ENCODE results near the gene TMEM30B.

The TMEM30B gene

GRCh38 chr14:61325166-61325565 lies 44.0 kb upstream of the TMEM30B start:
- DNase-seq: no peak
- peaks cover 0 to 3% (median 0%) of the 10 kb centered on the region in 4 experiments for H3K36me3 ChIP-seq (ENCODE audit: control insufficient read depth in 4 of 4, insufficient read depth in 4 of 4, low read length in 3 of 4)
- ChIA-PET CTCF (interaction anchor here (8.0 kb wide), 1 partner anchor 17 kb away, joined by 44 read pairs; no protein-coding TSS in a partner anchor), POLR2A (no interaction called here)
- H3K4me1 ChIP-seq (ENCODE audit: control extremely low read depth in 1 of 4, control insufficient read depth in 4 of 4, insufficient read depth in 4 of 4, low read length in 3 of 4): peaks cover 2 to 57% (median 34%) of the 10 kb centered on the region in 4 experiments
- H3K27ac ChIP-seq (ENCODE audit: insufficient read depth in 1 of 2, low read depth in 1 of 2, low read length in 2 of 2, poor library complexity in 1 of 2, severe bottlenecking in 2 of 2): no peak overlapping the region
- H3K27me3 ChIP-seq (replicated peaks in 2 of 5; ENCODE audit: control insufficient read depth in 4 of 5, insufficient read depth in 5 of 5, low read length in 4 of 5): no peaks in the 10 kb centered on the region
- H3K4me3 ChIP-seq (ENCODE audit: control insufficient read depth in 1 of 7, extremely low read depth in 1 of 7, insufficient read depth in 4 of 7, low read depth in 2 of 7, low read length in 6 of 7): no peak overlapping the region
- peaks cover 0 to 3% (median 0%) of the 10 kb centered on the region in 5 experiments for H3K9me3 ChIP-seq (ENCODE audit: control extremely low read depth in 1 of 5, control insufficient read depth in 4 of 5, insufficient read depth in 2 of 5, low read depth in 1 of 5, low read length in 4 of 5)
- no CpG with 5 or more reads among the region's 1 CpG for WGBS (ENCODE audit: insufficient coverage)

- Histone ChIP-seq H3K36me3 (ENCODE audit: control insufficient read depth in 4 of 4, insufficient read depth in 4 of 4, low read length in 3 of 4) (no peaks in the 10 kb centered on the region), H3K9me3 (ENCODE audit: control extremely low read depth in 1 of 5, control insufficient read depth in 4 of 5, insufficient read depth in 2 of 5, low read depth in 1 of 5, low read length in 4 of 5) (peaks cover 0 to 3% (median 0%) of the 10 kb centered on the region in 5 experiments), H3K4me1 (ENCODE audit: control extremely low read depth in 1 of 4, control insufficient read depth in 4 of 4, insufficient read depth in 4 of 4, low read length in 3 of 4) (peaks cover 2 to 51% (median 34%) of the 10 kb centered on the region in 4 experiments), H3K27ac (ENCODE audit: insufficient read depth in 1 of 2, low read depth in 1 of 2, low read length in 2 of 2, poor library complexity in 1 of 2, severe bottlenecking in 2 of 2) (no peak overlapping the region), H3K4me3 (ENCODE audit: control insufficient read depth in 1 of 7, extremely low read depth in 1 of 7, insufficient read depth in 4 of 7, low read depth in 2 of 7, low read length in 6 of 7) (peak overlapping the region in 5 of 7 experiments; percentile 57 to 98 (median 84)), H3K27me3 (replicated peaks in 2 of 5; ENCODE audit: control insufficient read depth in 4 of 5, insufficient read depth in 5 of 5, low read length in 4 of 5) (no peaks in the 10 kb centered on the region)
- ChIA-PET CTCF (interaction anchor here (1.4 to 8.0 kb wide), 3 partner anchors 16 to 35 kb away, joined by 3 to 44 read pairs (median 4); no protein-coding TSS in a partner anchor), POLR2A (no interaction called here)
- WGBS (ENCODE audit: insufficient coverage): 83% methylated on average over 3 of the region's 6 CpGs
- no peak for DNase-seq
These were observed 42.8 kb upstream of the TMEM30B start for GRCh38 chr14:61323970-61324369.

- peak overlapping the region; percentile 70 to 98 (median 84) for H3K4me3 ChIP-seq (ENCODE audit: control insufficient read depth in 1 of 7, extremely low read depth in 1 of 7, insufficient read depth in 4 of 7, low read depth in 2 of 7, low read length in 6 of 7)
- peak; percentile 34 to 64 (median 58) for DNase-seq
- ChIA-PET POLR2A (interaction anchor here (1.0 kb wide), 1 partner anchor 37 kb away, joined by 5 read pairs; no protein-coding TSS in a partner anchor), CTCF (interaction anchor here (0.6 to 8.0 kb wide), 8 partner anchors 15 to 133 kb away, joined by 3 to 44 read pairs (median 3); partner anchors contain the start of gene TMEM30B)
- WGBS (ENCODE audit: insufficient coverage): 1% methylated on average over 12 of the region's 13 CpGs
- no peaks in the 10 kb centered on the region for H3K27me3 ChIP-seq (replicated peaks in 2 of 5; ENCODE audit: control insufficient read depth in 4 of 5, insufficient read depth in 5 of 5, low read length in 4 of 5)
- peaks cover 2 to 53% (median 35%) of the 10 kb centered on the region in 4 experiments for H3K4me1 ChIP-seq (ENCODE audit: control extremely low read depth in 1 of 4, control insufficient read depth in 4 of 4, insufficient read depth in 4 of 4, low read length in 3 of 4)
- H3K36me3 ChIP-seq (ENCODE audit: control insufficient read depth in 4 of 4, insufficient read depth in 4 of 4, low read length in 3 of 4): no peaks in the 10 kb centered on the region
- peaks cover 0 to 3% (median 0%) of the 10 kb centered on the region in 5 experiments for H3K9me3 ChIP-seq (ENCODE audit: control extremely low read depth in 1 of 5, control insufficient read depth in 4 of 5, insufficient read depth in 2 of 5, low read depth in 1 of 5, low read length in 4 of 5)
- H3K27ac ChIP-seq (ENCODE audit: insufficient read depth in 1 of 2, low read depth in 1 of 2, low read length in 2 of 2, poor library complexity in 1 of 2, severe bottlenecking in 2 of 2): peak overlapping the region; percentile 61 to 72
These were observed 41.7 kb upstream of the TMEM30B start for GRCh38 chr14:61322799-61323290.

GRCh38 chr14:61322011-61322798 lies 41.1 kb upstream of the TMEM30B start:
- peak in 2 of 3 donors; percentile 46 to 58 for DNase-seq
- Histone ChIP-seq H3K27me3 (replicated peaks in 2 of 5; ENCODE audit: control insufficient read depth in 4 of 5, insufficient read depth in 5 of 5, low read length in 4 of 5) (no peaks in the 10 kb centered on the region), H3K4me1 (ENCODE audit: control extremely low read depth in 1 of 4, control insufficient read depth in 4 of 4, insufficient read depth in 4 of 4, low read length in 3 of 4) (peaks cover 2 to 52% (median 36%) of the 10 kb centered on the region in 4 experiments), H3K36me3 (ENCODE audit: control insufficient read depth in 4 of 4, insufficient read depth in 4 of 4, low read length in 3 of 4) (no peaks in the 10 kb centered on the region), H3K9me3 (ENCODE audit: control extremely low read depth in 1 of 5, control insufficient read depth in 4 of 5, insufficient read depth in 2 of 5, low read depth in 1 of 5, low read length in 4 of 5) (peaks cover 0 to 3% (median 0%) of the 10 kb centered on the region in 5 experiments), H3K4me3 (ENCODE audit: control insufficient read depth in 1 of 7, extremely low read depth in 1 of 7, insufficient read depth in 4 of 7, low read depth in 2 of 7, low read length in 6 of 7) (peak overlapping the region; percentile 70 to 98 (median 84)), H3K27ac (ENCODE audit: insufficient read depth in 1 of 2, low read depth in 1 of 2, low read length in 2 of 2, poor library complexity in 1 of 2, severe bottlenecking in 2 of 2) (peak overlapping the region; percentile 61 to 80)
- CTCF ChIA-PET: interaction anchor here (0.9 to 8.0 kb wide), 10 partner anchors 9 to 133 kb away, joined by 3 to 44 read pairs (median 3); partner anchors contain the start of gene TMEM30B
- under 1% methylated on average over 57 of the region's 63 CpGs for WGBS (ENCODE audit: insufficient coverage)
- POLR2A ChIA-PET: no interaction called here

- peak within 1 kb of the TSS; percentile 61 to 80 for H3K27ac ChIP-seq (ENCODE audit: insufficient read depth in 1 of 2, low read depth in 1 of 2, low read length in 2 of 2, poor library complexity in 1 of 2, severe bottlenecking in 2 of 2)
- WGBS (ENCODE audit: insufficient coverage): 0% methylated on average over 38 of the region's 66 CpGs
- H3K4me3 ChIP-seq (ENCODE audit: control insufficient read depth in 1 of 7, extremely low read depth in 1 of 7, insufficient read depth in 4 of 7, low read depth in 2 of 7, low read length in 6 of 7): peak within 1 kb of the TSS; percentile 70 to 98 (median 84)
- POLR2A ChIA-PET: no interaction called here
- no peaks in the 10 kb centered on the region for H3K27me3 ChIP-seq (replicated peaks in 2 of 5; ENCODE audit: control insufficient read depth in 4 of 5, insufficient read depth in 5 of 5, low read length in 4 of 5)
- CTCF ChIA-PET: interaction anchor here (0.9 to 8.0 kb wide), 7 partner anchors 8 to 134 kb away, joined by 3 to 44 read pairs (median 3); partner anchors contain the start of gene TMEM30B
- H3K4me1 ChIP-seq (ENCODE audit: control extremely low read depth in 1 of 4, control insufficient read depth in 4 of 4, insufficient read depth in 4 of 4, low read length in 3 of 4): peaks cover 0 to 52% (median 39%) of the 10 kb centered on the region in 4 experiments
- H3K9me3 ChIP-seq (ENCODE audit: control extremely low read depth in 1 of 5, control insufficient read depth in 4 of 5, insufficient read depth in 2 of 5, low read depth in 1 of 5, low read length in 4 of 5): peaks cover 0 to 3% (median 0%) of the 10 kb centered on the region in 5 experiments
- H3K36me3 ChIP-seq (ENCODE audit: control insufficient read depth in 4 of 4, insufficient read depth in 4 of 4, low read length in 3 of 4): no peaks in the 10 kb centered on the region
- DNase-seq: peak; percentile 89 to 96 (median 94)
These were observed 40.4 kb upstream of the TMEM30B start, which contains the start of gene PRKCH for GRCh38 chr14:61321385-61322010. TSS of gene PRKCH (plus strand) at chr14:61321579. CDS start at chr14:61322102, 523 bp downstream.

DNA sequence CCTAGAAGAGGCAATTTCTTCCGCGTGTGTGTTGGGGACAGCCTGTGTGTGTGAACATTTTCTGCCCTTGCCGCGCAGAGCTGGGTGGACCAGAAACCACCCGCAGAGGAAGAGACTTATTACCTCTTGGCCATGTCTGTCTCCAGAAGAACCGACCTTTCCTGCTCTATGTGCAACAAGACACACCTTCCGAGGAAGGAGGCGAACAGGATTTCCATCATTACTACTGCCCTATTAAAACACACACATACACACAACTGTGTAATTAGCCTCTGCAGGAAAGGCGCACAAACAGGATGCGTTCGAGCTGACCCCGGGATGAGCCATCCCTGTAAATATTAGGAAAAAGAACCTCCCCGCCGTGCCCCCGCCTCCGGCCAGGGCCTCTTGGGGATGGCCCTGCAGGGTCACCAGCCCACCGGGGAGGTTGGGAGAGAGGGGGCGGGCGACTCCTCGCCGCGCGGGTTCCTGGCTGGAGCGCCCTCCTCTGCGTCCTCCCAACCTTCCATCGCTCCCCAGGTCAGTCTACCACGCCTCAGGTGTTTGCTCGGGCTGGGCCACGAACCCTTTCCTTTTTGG lies 39.8 kb upstream of the TMEM30B start:
- H3K4me1 ChIP-seq (ENCODE audit: control extremely low read depth in 1 of 4, control insufficient read depth in 4 of 4, insufficient read depth in 4 of 4, low read length in 3 of 4): peaks cover 0 to 49% (median 39%) of the 10 kb centered on the region in 4 experiments
- 70% methylated on average over 11 of the region's 29 CpGs for WGBS (ENCODE audit: insufficient coverage)
- CTCF ChIA-PET: interaction anchor here (0.9 to 8.0 kb wide), 5 partner anchors 8 to 135 kb away, joined by 3 to 44 read pairs (median 4); no protein-coding TSS in a partner anchor
- H3K4me3 ChIP-seq (ENCODE audit: control insufficient read depth in 1 of 7, extremely low read depth in 1 of 7, insufficient read depth in 4 of 7, low read depth in 2 of 7, low read length in 6 of 7): peak overlapping the region; percentile 70 to 98 (median 84)
- POLR2A ChIA-PET: no interaction called here
- peak in 1 of 3 donors; percentile 38 for DNase-seq
- H3K9me3 ChIP-seq (ENCODE audit: control extremely low read depth in 1 of 5, control insufficient read depth in 4 of 5, insufficient read depth in 2 of 5, low read depth in 1 of 5, low read length in 4 of 5): peaks cover 0 to 3% (median 0%) of the 10 kb centered on the region in 5 experiments
- no peaks in the 10 kb centered on the region for H3K36me3 ChIP-seq (ENCODE audit: control insufficient read depth in 4 of 4, insufficient read depth in 4 of 4, low read length in 3 of 4)
- H3K27ac ChIP-seq (ENCODE audit: insufficient read depth in 1 of 2, low read depth in 1 of 2, low read length in 2 of 2, poor library complexity in 1 of 2, severe bottlenecking in 2 of 2): no peak overlapping the region
- H3K27me3 ChIP-seq (replicated peaks in 2 of 5; ENCODE audit: control insufficient read depth in 4 of 5, insufficient read depth in 5 of 5, low read length in 4 of 5): no peaks in the 10 kb centered on the region
